DMS114 treated with DMSO at 0.1 percent for 48 hours (cell line): ENCODE measurements around the gene SAMD8.

Experiments
- DNase-seq: peaks from one replicate; lab custom pipeline; 2025; ENCODE audit not compliant: unreplicated experiment; lab: John Stamatoyannopoulos, UW

The SAMD8 gene

DNA sequence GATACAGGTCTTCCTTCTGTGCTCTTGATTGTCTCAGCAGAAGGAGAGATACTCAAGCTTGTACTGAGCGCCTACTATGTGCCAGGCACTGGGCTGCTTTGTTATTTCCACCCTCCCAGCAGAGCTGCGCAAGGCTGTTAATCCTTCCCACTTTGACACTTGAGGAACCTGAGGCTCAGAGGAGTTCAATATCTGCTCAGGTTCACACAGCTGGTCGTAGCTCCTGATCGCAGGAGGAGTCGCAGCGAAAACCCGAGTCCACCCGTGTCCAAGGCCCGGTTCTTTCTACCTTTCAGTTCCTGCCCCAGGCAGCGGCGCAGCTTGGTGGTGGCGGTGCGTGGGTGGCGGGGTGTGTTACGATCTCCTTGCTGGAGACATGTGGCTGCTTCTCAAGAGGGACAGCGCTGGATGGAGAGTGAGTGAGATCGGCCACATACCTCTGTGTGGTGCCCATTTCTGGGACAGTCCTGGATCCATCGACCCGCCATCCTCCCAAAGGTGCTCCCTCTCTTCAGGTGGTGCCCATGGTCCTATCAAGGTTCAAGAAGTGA lies 26.5 kb upstream of the SAMD8 start:
- no peak for DNase-seq

DNA sequence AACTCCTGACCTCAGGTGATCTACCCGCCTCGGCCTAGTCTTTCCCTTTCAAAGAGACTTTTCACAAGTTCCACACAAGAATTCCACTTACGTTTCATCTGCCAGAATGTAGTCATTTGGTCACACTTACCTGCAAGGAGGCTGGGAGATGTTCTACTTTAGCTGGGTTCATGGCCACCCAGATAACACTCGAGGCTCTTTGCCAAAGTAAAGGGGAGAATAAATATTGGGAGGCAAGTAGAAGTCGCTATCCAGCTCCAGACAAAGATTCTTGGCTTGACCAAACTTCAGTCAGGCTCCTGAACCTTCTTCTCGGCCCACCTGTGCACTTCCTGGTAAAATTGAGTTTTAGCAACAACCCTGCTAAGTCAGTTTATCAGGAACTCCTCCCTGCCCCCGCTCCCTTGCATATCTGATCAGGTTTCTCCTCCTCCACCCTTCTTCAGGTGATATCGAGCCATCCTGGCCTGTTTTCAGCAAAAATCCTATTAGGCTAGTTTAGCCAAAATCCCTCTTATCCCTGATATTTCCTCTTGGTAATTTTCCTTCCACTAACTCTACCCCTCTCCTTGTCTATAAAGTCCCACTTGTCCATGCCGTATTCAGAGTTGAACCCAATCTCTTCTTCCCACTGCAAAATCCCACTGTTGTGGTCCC lies 25.1 kb upstream of the SAMD8 start:
- no peak for DNase-seq

DNA sequence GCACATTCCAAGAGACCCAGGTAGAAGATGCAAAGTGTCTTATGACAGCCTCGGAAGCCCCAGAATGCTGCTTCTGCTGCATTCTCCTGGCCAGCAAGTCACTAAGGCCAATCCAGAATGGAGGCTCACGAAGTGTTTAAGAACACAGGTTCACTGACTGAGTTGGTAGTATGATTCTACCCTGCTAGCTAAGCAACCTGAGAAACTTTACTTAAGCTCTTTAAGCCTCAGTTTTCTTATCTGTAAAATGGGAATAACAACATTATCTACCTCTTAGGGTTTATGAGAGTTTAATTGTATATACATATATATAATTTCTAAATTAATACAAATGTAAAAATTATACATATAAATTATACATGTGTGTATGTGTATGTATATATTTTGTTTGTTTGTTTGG lies 22.8 kb upstream of the SAMD8 start:
- DNase-seq = no peak

DNA sequence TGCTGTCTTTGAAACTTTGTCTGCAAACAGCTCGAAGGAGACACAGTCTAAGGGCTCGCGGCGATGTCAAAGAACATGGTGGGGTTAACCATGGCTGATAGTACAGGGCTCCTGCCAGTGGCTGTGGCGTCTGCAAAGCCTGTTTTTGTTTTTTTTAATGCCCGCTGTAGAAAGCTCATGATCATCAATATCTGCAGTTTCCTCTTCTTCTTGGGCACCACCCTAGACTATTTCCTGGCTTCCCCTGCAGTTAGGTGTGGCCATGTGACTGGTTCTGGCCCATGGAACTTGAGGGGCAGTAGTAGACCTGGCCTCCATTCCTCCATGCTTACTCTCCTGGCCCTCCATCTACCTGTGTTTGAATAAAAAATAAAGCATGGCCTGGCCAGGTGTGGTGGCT lies 21.8 kb upstream of the SAMD8 start:
- no peak for DNase-seq

DNA sequence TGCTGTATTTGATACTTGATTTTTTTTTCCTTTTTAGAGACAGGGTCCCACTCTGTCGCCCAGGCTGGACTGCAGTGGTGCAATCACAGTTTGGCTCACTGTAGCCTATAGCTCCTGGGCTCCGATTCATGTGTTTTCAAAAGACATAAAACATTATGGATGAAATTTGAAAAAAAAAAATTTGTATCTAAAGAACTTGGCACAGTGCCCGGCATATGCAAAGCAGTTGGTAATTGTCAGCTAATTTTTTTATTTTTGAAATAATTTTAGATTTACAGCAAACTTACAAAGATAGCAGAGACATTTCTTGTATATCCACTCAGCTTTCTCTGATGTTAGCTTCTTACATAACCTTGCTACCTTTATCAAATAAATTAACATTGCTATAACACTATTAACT lies 20.3 kb upstream of the SAMD8 start:
- DNase-seq = no peak

DNA sequence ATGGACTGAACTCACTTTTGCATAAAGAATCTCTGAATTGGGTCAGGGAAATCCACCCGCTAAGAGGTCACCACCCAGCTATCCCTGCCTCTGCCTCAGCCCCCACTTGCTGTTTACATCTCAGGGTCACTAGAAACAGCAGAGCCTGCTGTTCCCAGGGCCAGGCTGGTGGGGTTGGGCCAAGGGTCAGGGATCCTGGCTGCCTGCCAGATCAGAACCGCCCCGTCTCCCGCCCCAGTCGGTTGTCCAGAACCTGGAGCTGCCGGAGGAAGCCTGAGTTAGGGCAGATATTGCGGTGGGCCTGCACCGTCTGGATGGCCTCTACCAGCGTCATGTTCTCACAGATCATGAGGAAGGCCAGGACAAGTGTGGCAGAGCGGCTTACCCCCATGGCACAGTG lies 17.0 kb upstream of the SAMD8 start:
- no peak for DNase-seq

DNA sequence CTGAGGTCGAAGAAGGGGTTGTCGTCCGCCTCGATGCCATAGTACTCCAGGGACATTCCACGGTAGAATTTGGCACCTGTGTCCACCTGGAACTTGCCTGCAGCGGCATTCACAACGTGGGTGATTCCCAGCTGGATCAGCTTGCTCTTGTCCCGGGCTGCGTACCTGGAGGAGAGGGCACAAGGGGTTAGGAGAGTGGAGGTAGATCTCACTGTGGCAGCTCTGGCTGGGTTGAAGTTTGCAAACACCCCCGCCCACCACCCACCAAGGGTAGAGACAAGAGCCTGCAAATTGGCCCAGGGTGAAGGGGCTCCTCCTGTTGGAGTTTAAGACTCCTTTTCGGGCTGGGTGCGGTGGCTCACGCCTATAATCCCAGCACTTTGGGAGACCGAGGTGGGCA lies 15.8 kb upstream of the SAMD8 start:
- no peak for DNase-seq

DNA sequence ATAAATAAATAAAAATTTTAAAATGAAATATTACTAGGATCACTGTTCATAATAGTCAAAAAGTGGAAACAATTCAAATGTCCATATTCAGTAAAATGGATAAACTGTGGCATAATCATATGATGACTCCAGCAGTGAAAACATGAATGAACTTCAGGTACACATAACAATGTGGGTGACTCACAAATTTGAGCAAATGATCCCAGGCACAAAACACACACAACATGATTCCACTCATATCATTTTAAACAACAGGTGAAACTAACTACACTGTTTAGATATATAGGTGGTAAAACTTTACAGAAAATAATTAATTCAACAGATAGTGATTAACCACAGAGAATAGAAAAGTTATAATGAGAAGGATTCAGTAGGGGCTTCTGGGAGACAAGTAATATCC lies 14.7 kb upstream of the SAMD8 start:
- no peak for DNase-seq

DNA sequence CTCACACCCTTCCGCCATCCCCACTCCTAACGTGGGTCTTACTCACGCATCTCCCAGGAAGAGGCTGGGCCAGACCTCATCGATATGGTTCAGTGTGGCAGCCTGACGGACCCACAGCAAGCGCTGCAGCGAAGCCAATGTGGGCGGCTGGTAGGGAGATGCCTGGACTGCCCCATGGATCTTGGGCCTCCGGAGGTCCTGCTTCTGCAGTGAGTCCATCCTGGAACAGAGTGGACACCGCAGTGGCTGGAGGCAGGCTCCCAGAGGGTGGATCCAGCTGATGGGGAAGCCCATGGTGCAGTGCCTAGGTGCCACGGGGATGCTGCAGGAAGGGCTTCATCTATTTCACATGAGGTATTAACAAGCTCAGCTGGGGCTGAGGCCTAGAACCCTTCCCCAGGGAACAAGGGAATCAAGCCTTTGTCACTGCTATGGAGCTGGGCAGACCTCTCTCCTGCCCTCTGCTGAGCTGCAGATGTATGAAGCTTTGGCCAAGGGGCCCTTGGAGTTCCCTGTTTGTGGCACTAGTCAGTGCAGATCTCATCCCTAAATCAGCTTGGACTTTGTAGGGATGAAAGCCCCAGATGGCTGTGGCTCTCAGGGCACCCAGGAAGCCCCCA lies 13.7 kb upstream of the SAMD8 start:
- peak; percentile 12 for DNase-seq

DNA sequence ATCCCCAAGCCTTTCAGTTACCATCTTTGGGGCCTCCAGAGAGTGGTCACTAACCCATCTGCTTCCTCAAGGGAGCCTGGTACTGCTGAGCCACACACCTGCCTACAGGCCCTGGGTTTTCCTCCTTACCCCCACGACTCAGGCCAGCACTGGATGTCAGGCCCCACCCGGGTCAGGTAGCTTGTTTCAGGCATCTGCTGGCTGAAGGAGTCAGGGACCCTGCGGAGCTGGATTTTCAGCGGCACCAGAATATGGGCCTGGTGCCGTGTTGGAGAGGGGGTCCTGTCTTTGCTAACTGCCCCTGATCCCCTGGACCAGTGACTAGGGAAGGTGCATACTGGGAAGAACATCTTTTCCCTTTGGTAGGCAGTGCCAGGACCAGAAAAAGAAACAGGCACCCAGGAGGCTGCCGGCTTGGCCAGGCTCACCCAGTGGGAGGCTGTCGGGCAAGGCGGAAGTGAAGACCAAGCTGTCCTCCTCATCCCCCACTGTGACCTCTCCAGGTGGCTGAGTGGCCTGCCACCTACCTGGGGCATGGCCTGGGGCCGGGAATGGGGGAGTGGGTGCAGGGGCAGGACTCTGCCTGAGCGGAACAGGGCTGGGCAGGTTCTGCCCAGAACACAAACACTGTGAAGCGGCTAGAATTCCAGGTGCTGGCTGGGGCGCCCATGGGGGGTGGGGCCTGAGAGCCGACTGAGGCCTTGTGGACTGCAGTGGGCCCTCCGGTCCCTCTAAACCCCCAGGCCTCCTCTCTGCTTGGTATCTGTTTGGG lies 12.4 kb upstream of the SAMD8 start:
- DNase-seq = no peak

DNA sequence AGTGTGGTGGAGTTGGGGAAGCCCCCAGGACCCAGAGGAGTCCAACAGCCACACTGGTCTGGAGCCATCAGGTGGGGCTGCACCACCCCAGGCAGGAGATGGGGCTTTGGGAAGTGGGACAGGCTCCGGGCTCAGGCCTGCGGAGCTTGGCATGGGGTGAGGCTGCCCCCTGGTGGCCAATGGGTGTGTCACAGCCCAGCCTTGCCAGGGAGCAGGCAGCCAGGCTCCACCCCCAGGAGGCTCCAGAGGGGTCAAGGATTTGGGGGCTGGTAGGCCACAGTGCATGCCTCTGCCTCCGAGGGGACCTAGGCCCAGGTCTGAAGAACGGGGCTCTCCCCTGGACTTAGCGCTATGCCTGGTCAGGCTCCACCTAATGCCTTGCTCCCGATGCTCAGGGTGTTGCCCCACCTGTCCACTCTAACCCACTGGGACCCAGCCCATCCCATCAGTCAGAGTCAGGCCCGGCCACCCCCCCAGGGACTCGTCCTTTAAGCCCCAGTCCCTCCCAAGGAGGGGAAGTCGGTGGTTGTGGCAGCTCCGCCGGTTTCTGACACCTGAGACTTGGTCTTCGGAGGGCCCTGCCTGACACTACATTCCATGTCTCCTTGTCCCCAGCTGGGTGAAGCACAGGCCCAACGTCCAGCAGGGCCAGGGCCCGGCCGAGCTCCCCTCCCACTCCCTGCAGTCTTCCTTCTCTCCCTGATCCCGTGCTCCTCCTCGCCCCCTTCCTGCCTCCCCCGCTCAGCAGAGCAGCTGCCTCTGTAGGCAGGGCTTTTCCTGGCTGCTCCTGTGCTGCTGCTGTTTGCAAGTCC lies 11.3 kb upstream of the SAMD8 start:
- DNase-seq = peak; percentile 51

DNA sequence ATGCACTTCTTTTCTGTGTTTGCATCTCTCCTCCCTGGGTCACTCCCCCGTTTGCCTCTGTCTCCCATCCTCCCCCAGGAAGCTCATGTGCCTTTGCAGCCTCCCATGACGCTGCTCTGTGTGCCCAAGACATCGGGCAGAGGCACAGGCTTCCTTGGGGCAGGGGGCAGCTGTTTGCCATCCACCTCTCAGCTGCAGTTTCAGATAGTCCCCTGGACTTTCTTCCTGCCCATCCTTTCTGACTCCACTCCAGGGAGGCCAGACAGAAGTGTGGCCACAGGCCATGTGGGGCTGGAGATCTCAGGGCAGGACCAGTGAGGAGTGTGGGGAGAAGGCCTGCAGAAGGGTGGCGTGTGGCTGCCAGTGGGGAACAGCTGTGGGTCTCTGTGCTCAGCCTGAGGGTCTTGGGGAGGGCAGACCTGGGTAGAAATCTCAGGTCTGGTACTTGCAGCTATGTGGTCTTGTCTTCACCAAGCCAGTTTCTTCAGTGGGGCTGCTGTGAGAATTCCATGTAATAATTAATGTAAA lies 10.6 kb upstream of the SAMD8 start:
- no peak for DNase-seq

DNA sequence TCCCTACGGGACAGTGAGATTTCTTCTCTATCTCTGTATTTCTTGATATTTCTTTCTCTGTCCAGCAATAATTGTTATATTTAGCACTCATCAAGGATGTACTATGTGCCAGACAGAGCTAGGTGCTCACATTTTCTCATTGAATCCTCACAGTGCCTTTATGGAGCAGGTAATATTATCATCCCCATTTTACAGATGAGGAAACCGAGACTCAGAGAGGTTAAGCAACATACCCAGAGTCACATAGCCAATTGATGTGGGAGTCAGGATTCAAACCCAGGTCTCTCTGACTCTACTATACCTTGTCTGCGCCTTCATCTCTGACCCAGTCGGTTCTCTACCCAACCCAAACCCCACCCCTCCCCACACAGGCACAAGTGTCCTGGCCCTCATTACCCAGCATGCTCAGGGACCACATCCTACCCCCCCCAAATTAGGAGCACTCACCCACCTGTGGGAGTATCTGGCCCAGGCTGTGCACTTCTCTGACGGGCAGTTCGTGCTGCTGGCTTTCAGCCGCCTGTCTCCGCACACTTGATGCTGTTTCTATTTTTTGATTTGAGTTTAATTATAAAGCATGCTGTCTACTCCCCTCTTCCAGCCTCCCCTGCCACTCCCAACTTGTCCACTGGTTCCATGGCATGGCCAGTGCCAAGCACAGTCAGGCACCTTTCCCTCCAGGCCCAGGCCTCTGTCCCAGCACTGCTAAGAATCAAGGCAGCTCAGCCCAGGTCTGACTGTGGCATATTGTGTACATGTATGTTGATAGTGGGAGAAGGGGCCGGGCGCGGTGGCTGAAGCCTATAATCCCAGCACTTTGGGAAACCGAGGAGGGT lies 9.8 kb upstream of the SAMD8 start:
- DNase-seq = no peak

DNA sequence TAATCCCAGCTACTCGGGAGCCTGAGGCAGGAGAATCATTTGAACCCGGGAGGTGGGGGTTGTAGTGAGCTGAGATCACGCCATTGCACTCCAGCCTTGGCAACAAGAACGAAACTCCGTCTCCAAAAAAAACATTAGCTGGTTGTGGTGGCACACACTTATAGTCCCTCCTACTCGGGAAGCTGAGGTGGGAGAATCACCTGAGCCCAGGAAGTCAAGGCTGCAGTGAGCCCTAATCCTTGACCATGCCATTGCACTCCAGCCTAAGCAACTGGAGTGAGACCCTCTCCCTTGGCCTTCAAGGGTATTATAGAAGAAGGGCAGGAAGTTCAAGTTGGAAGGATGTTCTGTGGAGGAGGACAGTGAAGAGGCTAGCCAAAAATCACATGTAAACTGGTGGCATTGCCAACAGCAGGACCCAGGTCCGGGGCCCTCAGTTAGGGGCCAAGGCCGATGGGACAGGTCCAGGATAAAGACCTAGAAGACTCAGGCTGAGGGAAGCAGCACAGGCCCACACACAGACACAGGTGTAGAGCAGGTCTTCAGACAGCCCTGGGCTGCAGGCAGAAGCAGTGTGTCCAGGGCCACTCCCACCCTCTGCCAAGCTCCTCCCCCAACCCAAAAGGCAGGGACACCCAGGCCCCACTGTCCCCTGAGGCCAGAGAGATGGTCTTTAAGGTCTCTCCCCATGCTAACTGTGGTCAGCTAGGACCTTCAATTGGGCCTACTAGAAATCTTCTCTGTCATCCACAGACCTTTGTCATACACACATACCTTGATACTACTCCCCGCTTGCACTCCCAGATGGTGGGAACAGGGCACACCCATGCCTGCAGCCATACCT lies 8.4 kb upstream of the SAMD8 start:
- no peak for DNase-seq

DNA sequence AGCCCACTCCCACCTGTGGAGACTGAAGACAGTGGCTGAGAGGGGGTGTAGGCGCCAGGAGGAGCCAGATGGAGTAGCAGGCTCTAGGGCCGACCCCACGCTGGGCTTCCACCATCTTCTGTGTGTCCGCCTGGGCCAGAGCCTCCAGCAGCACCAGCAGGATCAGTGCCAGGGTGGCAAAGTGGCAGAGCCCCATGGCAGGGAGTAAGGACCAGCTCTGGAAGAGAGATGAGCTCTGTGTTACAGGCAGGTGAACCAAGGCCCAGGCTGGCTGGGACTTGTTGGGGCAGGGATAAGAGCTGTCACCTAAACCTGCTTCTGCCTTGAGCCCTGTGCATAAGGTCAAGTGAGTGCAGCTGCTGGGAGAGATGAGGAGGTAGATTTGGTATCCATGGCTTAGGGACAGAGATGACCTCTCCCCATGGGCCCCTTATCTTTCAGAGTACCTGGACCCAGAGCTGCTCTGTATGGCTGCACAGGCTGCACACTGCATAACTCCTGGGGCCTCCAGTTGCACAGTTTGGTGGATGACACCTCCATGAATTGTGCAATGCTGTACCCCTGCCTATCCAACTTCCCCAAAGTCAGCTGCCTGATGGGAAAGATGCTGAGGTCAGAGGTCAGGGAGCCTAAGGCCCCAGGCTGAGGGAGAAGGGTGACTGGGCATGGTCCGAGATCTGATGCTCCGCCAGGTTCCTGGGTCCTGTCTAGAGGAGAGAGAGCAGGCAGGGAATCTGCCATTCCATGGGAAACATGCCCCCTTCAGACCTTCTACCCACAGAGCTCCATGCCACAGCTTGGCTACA lies 7.4 kb upstream of the SAMD8 start:
- no peak for DNase-seq

DNA sequence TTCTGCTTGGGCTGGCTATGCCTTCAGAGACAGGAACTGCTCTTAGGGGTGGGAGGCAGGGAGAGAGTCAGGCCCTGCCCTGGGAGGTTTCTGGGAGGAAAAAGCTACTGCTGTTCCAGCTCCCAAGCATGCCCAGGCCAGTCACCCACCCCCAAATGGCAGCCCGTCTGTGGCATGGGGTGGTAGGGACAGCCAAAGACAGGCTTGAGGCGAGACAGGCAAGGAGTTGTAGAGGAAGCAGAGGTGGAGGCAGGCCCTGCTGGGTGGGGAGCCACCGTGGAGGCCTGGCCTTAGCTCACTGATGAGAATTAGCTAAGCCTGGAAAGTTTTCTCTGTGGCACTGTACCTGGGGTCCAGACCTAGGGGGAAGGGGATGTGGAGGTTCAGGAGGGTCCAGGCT lies 6.6 kb upstream of the SAMD8 start:
- DNase-seq = no peak

DNA sequence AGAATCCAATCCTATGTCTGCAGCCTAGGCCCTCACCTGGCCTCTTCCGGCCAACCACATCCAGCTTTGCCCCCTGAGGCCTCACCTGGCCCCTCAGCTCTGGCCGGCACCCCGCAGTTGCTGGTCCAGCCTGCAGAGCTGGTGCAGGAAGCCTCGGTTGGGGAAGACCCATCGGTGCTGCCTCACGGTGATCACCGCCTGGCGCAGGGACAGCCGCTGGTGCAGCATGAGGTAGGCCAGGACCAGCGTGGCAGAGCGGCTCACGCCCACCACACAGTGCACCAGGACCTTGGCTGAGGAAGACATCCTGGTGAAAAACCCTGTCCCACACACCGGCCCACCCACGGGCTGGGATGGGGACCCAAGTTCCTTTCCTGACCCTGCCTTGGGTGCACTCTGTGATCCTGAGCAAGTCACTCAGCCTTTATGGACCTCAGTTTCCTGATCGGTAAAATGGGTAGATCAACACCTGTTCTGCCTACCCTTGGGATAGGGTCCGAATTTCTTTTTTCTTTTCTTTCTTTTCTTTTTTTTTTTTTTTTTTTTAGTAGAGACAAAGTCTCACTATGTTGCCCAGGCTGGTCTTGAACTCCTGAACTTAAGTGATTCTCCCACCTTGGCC lies 5.8 kb upstream of the SAMD8 start:
- no peak for DNase-seq

DNA sequence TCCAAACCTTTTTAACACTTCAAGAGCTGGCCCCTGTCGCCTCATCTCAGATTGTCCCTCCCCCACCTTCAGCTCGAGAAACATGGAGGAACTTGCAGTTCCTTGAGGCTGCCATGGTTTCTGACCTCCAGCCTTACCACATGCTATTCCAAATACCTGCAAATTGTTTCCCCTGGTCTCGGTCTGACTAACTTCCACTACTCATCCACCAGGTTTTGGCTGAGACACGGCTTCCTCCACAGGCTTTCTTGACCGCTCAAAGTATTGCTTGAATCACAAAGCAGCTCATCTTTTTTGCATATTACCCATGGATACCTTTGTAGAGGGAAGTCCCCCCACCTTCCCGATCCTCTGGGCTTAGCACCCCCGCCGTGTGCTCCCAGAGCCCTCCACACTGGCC lies 5.2 kb upstream of the SAMD8 start:
- no peak for DNase-seq
